CD4-positive, alpha-beta T cell treated with Interferon gamma for 1 hour (primary cell): Measurements from ENCODE around the gene HADHB.

ENCODE experiments used
- DNase-seq: peaks from one replicate; pipeline ENCODE4 v3.0.0-alpha.2; 2020

HADHB gene

GRCh38 chr2:26244309-26245230 lies at the start of gene HADHB, which contains the start of gene HADHA:
TSS of gene HADHB (plus strand) at chr2:26244939. CDS start at chr2:26254255, 9,316 bp downstream.
TSS of gene HADHA (minus strand) at chr2:26244632. CDS start at chr2:26244596, 36 bp downstream.
- peak; percentile 85 for DNase-seq

GRCh38 chr2:26195040-26195984 lies 49.4 kb upstream of the HADHB start:
- no peak for DNase-seq

GRCh38 chr2:26196683-26197418 lies 47.9 kb upstream of the HADHB start:
- no peak for DNase-seq

GRCh38 chr2:26197516-26197915 lies 47.2 kb upstream of the HADHB start:
- DNase-seq: no peak

GRCh38 chr2:26202981-26203490 lies 41.7 kb upstream of the HADHB start:
- no peak for DNase-seq

- DNase-seq: no peak
Observed at GRCh38 chr2:26203906-26204305, 40.8 kb upstream of the HADHB start.

- DNase-seq: no peak
Observed at GRCh38 chr2:26212011-26212410, 32.7 kb upstream of the HADHB start.

- DNase-seq: no peak
Observed at GRCh38 chr2:26214759-26215158, 30.0 kb upstream of the HADHB start.

- DNase-seq: no peak
Observed at GRCh38 chr2:26215833-26216232, 28.9 kb upstream of the HADHB start.

GRCh38 chr2:26216587-26216986 lies 28.2 kb upstream of the HADHB start:
- no peak for DNase-seq

- no peak for DNase-seq
Observed at GRCh38 chr2:26217720-26218119, 27.0 kb upstream of the HADHB start.

- DNase-seq: no peak
Observed at GRCh38 chr2:26223018-26223417, 21.7 kb upstream of the HADHB start.

- no peak for DNase-seq
Observed at GRCh38 chr2:26224095-26224494, 20.6 kb upstream of the HADHB start.

GRCh38 chr2:26229595-26229994 lies 15.1 kb upstream of the HADHB start:
- DNase-seq: no peak

GRCh38 chr2:26230806-26231205 lies 13.9 kb upstream of the HADHB start:
- DNase-seq: no peak

- no peak for DNase-seq
Observed at GRCh38 chr2:26235089-26235488, 9.7 kb upstream of the HADHB start.

- DNase-seq: no peak
Observed at GRCh38 chr2:26237868-26238267, 6.9 kb upstream of the HADHB start.

- DNase-seq: no peak
Observed at GRCh38 chr2:26238311-26238958, 6.3 kb upstream of the HADHB start.

- DNase-seq: no peak
Observed at GRCh38 chr2:26241928-26242436, 2.8 kb upstream of the HADHB start.

GRCh38 chr2:26243470-26244308 lies 1.1 kb upstream of the HADHB start:
- DNase-seq: no peak

- DNase-seq: peak; percentile 45
Observed at GRCh38 chr2:26245231-26245732, 543 bp downstream of the HADHB start.
